Esophagus squamous epithelium (tissue), 4 donors: Measurements from ENCODE around the gene RNF115.

Experiments used
- POLR2A ChIP-seq, 4 donors: fragments of 450-650 bp; IDR thresholded peaks; one replicate each; pipeline ENCODE4 v1.6.1; 2017; ENCODE audit warnings: antibody characterized with exemption in 4 of 4, mild to moderate bottlenecking in 4 of 4, moderate library complexity in 3 of 4
- TF ChIP-seq, protein P1 (sequence below), 6 experiments: fragments of 450-650 bp in 4 of 6; fragments of 200-600 bp in 2 of 6; sonication (generic) in 2 of 6; IDR thresholded peaks; one replicate each; pipeline ENCODE4 v1.5.1; 2016 to 2019; ENCODE audit warnings: antibody characterized with exemption in 6 of 6, mild to moderate bottlenecking in 4 of 6, moderate library complexity in 4 of 6

- TF ChIP-seq, protein P1, sequence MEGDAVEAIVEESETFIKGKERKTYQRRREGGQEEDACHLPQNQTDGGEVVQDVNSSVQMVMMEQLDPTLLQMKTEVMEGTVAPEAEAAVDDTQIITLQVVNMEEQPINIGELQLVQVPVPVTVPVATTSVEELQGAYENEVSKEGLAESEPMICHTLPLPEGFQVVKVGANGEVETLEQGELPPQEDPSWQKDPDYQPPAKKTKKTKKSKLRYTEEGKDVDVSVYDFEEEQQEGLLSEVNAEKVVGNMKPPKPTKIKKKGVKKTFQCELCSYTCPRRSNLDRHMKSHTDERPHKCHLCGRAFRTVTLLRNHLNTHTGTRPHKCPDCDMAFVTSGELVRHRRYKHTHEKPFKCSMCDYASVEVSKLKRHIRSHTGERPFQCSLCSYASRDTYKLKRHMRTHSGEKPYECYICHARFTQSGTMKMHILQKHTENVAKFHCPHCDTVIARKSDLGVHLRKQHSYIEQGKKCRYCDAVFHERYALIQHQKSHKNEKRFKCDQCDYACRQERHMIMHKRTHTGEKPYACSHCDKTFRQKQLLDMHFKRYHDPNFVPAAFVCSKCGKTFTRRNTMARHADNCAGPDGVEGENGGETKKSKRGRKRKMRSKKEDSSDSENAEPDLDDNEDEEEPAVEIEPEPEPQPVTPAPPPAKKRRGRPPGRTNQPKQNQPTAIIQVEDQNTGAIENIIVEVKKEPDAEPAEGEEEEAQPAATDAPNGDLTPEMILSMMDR (IDR thresholded peaks at IDR 0.05), result no peak
- no peak for TF ChIP-seq POLR2A (IDR thresholded peaks at IDR 0.05)
Measured at GRCh38 chr1:145719230-145720079, 104.4 kb downstream of the RNF115 start, which contains the start of gene CD160.
